Activated CD4-positive, alpha-beta T cell treated with anti-CD3 and anti-CD28 coated beads, Interleukin-2, amount 50 U/mL, for 16 hours (primary cell): Measurements from ENCODE around the gene FBLN5.

Experiments used
- DNase-seq: peaks from one replicate; pipeline ENCODE4 v3.0.0-alpha.2; 2020

Gene FBLN5

DNA sequence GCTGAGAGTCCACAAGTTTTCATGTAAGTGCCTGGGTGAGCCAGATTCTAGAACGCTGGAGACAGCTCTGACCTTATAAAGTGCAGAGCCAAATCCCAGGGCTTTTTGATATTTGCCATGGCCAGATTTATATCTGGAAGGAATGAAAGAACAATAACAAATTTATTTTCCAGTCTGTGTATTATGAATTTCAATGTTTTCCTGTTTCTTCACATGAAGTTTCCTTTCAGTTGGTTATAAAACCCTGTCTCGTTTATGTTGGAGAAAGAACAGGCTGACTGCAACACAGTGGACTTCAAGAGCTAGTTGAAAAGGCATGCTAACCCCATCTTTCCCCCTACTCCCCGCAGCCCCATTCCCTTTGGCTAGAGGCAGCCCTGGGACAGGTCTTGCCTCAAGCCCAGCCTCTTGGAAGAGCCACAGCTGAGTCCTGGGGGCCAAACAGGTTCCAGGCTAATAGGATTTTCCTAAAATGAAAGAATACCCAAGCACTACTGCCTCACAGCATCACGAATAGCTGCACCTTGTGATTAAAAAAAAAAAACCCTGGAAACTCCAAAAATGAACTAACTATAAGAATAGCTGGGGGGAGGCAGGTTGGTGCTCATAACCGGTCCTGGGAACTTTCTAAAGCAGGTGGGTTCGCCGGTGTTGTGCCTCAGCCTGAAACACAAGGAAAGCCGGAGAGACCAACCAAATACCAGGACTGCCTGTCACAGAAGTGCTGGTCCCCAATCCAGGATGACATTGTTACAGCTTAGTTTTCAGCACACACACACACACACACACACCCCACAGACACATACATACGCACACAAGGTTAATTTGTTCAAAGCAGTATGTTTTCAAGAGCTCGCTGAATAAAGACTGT, 1.5 kb downstream of the FBLN5 start:
- DNase-seq, result no peak

DNA sequence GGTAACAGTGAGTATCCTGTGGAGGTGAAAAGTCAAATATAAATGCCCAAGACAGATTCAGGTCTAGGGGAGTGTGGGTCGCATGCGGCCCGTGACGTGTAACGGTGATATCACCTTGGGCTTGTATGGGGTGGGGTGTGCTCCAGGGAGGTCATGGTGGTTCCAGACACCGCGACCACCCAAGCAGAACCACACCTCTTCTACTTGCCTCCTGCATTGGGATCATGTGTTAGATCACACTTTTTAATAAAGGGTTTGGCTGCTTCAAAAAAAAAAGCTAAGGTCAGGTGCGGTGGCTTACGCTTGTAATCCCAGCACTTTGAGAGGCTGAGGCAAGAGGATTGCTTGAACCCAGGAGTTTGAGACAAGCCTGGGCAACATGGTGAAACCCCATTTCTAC, 4.5 kb downstream of the FBLN5 start:
- DNase-seq, result no peak

DNA sequence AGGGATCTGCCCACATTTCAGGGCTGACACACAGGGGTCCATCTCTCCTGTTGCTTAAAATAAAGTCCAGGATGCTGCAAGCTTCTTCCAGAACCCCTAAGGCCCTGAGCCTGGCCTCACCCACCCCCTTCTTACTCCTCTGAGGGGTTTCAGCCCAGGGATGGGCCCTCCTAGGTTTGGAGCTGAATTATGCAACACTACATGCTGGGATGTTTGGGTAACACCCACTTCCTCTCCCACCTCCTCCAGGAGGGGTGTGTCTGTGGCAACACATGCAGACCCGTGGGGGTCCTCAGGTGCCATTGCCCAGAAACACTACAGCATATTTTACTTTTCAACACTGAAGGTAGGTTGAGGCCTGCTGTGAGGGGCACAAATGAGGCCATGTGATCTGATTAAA, 5.4 kb downstream of the FBLN5 start:
- no peak for DNase-seq

DNA sequence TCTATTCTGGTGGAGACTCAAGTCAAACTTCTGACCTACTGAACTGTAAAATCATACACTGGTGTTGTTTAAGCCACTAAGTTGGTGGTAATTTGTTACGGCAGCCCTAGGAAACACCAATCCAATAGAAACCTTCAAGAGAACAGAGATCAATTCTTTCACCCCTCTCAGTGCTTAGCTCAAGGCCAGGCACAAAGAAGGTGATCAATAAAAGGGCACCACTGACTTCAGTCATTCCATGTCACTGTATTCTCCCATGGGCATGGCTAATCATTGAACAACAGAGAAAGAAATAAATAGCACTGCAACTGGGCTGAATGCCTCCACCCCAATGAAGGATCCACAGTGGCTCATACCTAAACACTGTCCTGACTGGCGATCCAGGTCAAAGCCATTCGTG, 7.3 kb downstream of the FBLN5 start:
- no peak for DNase-seq

DNA sequence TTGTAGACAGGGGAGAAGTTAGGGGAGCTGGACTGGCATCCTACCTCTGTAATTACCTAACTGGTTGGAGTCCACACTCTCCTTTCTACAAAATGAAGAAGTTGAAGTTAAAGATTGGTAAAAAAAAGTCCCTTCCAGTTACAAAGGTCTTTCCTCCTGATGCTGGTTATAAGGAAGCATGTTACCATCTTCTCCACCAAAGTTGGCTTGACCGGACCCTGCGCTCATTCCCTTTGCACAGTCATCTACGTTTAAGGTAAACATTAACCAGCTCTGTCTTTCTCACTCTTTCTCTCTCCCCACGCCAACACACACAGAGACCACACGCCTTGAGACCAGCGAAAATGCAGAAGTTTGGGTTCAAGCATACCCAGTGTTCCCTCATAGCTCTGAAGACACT, 11.9 kb downstream of the FBLN5 start:
- DNase-seq, result no peak

DNA sequence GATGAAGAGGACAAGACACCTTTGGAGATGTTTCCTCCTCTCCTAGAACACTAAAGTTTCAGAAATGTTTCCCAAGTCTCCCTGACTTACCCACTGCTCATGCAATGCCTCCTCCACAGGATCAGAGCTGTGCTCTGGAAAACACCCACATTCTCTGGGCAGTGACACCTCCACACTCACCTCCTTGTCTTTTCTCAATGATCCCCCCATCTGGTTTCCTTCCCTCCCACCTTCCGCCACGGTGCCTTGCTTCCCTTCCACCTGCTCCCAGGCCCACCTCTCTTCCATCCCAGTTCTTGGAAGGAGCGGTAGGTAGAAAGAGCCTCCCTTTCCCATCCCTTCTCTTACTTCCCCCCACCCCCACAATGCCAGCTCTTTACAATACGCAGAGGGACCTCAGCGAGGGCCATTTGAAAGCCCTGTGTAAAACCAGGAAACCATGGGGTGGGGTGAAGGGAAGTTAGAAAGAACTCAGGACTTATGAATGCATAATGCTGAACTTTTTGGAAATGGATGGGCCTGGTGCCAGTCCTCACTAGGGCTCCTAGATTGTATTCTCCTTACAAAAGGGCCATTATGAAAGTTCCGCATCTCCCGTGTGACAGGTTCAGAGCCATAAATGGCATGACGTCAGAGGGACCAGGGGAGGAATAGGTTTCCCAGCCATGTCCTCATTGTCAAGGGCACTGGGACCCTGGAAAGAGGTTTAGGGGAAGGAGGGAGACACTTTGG, 12.8 kb downstream of the FBLN5 start:
- no peak for DNase-seq

DNA sequence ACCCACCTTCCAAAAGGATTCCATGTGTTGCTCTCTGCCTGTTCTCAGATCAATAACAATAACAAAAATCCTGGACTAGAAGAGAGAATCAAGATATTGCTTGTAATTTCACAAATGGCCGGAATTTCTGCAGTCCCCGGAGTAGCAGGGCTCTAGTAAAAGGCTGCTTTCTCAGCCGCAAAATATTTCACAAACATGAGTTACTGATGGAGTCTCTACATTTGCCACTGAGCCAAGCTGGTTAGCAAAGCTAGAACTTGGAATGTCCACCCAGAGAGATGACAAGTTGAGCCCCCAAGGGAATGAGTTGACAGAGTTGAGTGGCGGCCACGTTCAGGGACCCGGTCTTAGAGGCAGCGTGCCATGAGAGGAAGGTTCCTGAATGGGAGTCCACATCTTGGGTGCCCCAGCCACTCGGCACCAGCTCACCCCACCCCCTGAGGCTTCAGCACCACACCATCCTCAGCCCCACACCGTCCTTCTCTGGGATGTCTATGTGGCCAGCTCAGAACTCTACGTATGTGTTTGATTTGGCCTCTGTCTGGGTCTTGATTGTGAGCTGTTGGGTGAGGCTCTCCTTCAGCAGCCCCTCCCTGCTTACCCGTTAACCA, 15.9 kb downstream of the FBLN5 start:
- DNase-seq, result no peak

DNA sequence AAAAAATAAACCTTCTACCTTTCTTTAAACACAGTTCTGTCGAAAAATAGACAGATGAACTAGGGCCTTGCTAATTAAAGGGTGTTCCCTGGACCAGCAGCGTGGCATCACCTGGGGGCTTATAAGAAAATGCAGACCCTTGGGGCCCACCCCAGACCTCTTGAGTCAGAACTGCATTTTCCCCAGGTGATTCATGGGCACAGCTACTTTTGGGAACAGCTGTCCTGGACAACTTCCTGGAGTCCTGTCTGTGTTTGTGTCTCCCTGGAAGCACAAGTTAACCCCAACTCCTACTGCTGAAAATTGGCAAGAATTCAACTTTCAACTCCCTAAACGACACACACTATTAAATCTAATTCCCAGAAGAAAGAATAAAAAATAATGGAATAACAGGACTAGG, 17.8 kb downstream of the FBLN5 start:
- no peak for DNase-seq

DNA sequence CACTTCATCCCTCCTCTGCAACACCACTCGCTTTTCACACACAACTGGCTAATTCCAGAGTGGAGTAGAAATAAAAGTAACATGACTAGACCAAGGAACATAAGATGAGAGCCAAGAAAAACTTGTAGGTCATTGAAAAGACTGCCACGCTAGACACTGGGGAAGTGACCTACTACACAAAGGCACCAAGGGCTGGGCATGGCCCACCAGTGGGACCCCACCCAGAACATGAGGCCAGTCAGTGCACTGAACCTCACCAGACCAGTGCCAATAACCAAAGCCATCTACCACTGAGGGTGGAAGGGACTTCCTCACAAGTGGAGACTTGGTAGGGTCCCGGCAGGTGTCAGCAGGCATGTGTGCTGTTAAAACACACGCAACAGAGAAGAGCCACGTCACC, 19.7 kb downstream of the FBLN5 start:
- no peak for DNase-seq

DNA sequence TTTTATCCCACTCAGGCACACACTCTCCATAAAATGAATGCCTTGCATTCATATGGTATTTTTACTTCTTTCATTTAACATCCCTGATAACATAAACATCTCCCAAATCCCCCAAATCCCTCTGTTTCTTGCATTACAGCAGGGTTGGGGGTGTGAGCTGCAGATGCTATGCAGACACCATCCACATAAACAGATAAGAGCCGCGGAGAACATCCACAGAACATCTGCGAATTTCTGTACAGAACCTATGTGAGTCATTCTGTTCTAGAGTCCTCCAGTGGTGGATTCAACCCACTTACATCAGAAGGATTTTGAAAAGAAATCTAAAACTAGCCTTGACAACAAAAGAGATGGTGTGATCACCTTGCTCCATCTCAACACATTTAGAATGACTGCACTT, 20.3 kb downstream of the FBLN5 start:
- DNase-seq, result no peak

DNA sequence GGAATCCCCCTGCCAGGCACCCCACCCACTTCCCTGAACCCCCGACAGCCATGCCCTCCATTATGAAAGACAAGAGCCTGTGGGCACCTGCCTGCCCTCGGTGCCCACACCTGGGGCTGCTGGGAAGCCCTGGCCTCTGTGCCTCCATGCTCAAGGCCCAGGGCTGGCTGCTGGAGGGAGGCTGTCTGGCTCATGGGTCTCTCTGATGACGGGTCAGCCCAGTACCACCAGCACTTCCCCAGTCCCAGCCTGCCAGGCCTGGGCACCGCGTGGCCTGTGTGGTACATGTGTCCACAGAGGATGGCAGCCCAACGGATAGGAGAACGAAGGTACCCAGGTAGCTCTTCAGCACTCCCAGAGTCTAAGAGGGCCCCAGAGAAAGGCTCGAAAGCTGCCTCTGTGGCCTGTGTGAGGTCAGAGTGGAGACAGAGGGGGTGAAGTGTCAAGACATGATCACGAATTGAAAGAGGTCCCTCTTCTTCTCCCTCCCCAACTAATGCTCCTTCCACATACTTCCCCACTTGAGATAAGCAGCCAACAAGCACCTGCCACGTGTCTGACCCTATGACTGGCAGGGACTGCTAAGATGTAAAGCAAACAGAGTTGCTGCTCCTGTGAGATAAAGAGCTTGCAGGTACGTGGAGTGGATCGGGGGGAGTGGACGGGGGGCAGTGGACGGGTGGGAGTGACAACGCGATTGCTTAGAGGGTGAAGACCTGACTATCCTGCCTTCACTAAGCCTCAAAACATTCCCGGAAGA, 21.2 kb downstream of the FBLN5 start:
- DNase-seq, result no peak

DNA sequence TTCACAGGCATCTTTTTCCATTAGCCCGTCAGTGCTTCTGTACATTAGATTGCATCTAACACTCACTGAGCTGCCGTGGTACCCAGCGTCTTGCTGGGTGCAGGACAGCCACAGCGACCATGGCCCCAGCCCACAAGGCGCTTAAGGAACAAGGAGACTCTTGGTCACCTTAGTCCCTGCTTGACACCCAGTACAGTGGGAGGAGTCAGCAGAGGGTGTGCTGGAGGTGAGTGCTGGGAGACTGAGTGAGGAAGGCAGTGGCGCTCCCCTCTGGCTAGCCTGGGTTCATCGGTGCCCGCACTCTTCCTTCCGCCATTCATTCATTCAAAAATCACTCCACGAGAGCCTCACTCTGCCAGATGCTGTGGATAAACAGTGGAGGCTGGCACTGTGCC, 21.8 kb downstream of the FBLN5 start:
- no peak for DNase-seq

DNA sequence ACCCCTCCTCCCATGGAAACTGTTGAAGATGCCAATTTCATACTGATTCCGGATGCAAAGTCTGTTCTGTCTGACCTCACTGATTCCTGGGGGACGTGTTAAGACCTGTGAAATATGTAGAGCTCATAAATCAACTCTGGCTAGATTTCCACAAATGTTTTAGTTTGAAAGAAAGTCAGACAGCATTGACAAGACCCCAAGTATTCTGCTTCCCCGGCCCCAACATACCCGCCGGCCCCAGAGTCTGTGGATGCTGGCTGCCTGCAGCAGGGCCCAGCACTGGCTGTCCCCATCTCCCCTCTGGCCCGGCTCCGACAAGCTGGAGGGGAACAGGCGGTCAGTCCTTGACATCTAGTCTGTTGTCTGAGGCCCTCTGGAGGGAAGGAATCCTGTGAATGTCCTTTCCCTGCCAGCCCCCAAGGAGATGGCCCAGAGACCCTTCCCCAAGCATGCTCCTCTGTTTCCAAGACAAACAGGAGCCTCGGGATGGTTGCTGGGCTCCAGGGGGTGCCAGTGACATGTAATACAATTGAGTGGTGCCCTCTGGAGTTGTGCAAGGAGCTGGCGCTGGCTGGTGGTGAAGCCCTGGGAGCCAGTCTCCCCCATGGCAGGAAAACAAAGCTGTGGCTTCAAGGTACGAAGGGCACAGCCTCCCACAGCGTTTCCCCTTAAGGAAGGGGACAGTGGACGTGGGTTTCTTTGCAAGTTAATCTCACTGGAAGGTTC, 22.3 kb downstream of the FBLN5 start:
- DNase-seq, result no peak

DNA sequence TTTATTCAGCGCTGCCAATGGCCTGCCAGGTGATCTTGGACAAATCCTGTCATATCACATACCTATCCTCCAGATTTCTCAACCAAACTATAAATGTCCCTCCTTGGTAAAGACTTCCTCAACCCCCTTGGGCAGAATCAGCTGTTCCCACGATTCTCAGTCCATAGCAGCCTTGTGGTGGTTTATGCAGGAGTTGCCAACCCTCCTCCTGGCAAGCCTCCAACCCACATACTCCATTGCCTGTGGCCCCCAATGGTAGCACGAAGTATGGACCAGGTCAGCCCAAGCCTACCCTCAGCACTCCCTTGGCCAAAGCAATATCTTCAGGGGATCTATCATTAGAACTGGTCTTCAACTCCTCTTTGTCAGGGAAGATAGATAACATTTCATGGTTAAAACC, 27.0 kb downstream of the FBLN5 start:
- DNase-seq, result no peak

DNA sequence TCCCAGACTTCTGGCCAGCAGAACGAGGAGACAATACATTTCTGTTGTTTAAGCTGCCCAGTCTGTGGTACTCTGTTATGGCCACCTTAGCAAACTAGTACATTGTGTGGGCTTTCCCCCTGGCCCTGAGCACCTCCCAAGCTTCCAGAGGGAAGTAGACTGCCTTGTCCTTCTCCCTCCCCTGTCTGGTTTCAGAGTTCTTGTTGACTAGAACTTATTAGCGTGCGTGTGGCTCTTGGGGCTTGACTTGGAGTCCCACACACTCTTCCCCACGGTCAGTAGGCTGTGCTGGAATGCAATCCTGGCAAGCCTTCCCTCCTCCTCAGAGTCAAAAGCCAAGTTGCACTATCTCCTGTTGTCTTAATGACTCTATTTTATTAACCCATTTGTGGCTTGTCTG, 27.7 kb downstream of the FBLN5 start:
- DNase-seq, result no peak

DNA sequence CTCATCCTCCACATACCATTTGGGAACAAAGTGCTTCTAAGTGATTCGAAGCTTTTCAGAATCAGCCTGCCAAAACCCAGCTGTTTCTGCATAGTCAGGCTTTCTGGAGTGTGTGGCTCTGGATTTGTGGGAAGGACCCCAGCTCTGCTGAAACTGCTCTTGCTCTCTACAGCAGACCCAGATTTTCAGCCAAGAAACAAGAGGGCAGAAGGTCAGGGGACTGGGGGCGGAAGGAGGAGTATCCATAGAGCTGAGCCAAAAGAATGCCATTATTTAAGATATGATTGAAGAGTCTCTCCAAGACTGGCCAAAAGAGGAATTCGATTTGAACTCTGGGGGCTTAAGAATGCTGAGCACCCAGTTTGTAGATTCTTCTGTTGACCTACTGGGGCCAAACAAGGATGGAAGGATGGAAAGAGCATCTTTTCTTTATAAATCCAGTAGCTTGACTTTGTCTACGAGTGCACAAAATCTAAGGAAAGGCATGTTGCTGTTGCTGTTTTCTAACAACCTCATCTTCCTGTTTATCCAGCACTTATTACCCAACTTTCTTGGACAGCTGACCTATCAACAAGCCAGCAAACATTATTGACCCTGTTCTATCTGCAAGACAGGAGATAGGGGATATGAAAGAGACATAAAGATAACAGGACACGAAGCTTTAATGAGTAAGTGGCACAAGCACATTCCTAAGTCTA, 29.2 kb downstream of the FBLN5 start:
- DNase-seq, result no peak

DNA sequence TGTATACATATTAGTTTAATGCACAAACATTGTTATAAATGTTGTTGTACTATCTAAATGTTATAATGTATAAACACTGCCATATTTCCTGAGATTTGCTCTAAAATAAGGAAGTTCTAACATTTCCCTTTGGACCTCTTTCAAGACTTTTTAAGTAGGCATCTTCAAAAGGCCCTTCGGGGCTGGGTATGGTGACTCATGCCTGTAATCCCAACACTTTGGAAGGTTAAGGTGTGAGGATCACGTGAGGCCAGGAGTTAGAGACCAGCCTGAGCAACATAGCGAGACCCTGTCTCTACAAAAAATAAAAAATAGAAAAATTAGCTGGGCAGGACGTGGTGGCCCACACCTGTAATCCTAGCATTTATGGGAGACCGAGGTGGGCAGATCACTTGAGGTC, 35.5 kb downstream of the FBLN5 start:
- DNase-seq, result no peak

DNA sequence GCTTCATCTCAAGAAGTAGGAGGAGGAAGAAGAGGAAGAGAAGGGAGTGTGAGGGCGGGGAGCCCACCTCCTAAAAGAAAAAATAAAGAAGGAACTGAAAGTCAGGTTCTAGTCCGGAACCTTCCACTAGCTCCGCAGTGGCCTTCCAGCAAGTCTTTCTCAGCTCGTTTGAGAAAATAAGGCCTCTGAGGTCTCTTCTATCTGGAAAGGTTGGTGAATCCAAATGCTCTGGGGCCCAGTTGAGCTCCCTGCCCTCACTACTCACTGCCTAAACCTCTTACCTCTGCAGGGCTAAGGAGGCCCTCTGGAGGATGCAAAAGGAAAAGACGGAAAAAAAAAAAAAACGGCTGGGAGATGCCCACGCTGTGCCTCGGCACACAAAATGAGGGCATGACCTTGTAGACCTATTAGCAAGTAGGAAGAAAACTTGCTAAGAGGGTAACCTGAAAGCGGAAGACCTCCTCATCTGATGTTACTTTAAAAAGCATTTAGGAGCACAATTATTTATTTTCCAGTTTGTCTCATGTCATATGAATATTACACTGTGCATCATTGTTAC, 35.9 kb downstream of the FBLN5 start:
- DNase-seq, result peak; percentile 58

DNA sequence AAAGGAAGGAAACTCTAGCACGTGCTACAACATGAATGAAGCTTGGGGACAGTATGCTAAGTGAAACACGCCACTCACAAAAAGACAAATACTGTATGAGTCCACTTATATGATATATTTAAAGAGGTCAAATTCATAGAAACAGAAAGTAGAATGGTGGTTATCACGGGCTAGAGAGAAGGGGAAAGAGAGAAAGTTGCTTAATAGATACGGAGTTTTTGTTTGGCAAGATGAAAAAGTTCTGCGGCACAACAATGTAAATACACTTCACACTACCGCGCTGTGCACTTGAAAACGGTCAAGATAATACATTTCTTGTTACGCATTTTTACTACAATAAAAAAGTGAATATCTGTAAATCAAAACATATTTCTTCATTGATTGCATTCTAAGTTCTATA, 37.3 kb downstream of the FBLN5 start:
- DNase-seq, result no peak

DNA sequence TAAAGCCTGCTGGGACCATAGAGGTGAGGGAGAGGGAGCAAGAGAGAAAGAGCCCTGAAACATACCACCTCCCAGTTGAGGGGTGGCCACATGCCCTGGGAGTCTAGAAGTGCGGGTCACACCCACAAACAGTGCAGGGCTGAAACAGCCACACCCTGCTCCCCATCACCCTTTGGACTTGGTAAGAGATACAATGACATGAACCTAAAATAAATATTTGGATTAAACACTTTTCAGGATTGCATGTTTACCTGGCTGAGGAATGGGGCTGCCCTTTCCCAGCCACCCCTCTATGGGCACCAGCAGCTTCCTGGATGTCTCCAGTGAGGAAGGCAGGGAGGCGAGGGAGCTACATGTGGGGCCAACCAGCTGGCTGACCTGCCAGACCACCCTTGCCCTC, 41.1 kb downstream of the FBLN5 start:
- no peak for DNase-seq

DNA sequence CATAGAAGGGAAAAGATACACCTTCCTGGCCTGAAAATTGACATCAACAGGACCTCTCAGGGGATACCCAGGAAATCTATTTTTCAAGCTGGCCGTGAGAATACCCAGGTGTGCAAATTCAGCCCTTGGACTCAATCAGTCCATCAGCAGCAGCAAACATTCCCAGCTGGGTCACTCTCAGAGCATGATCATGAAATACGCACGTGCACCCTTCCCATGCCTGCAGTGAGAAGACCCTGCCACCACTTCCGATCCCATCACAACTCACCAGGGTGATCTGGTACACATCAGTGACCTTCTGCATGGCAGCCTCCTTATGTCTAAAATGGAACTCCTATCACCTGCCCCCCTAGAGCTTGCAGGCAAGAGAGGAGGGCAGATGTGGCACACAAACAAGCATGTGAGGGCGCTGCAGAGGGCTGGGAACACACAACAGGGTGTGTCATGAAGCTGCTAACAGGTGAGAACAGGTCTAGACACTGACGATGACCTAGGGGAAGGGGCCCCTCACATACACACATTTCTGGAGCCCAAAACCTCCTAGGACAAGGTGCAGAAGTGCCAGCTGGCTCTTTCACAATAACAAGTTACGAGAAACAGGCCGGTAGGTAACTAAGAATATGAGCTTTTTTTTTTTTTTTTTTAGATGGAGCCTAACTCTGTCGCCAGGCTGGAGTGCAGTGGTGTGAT, 42.4 kb downstream of the FBLN5 start:
- no peak for DNase-seq
